ENCODE results near the gene PROM1. TPM values are rescaled to one million over a fixed set of nuclear protein-coding genes. Genes with fewer than 3 reads are reported as not detected.

The PROM1 gene
- total RNA-seq, 1 donor from 2014 or later = 65.3 TPM

DNA sequence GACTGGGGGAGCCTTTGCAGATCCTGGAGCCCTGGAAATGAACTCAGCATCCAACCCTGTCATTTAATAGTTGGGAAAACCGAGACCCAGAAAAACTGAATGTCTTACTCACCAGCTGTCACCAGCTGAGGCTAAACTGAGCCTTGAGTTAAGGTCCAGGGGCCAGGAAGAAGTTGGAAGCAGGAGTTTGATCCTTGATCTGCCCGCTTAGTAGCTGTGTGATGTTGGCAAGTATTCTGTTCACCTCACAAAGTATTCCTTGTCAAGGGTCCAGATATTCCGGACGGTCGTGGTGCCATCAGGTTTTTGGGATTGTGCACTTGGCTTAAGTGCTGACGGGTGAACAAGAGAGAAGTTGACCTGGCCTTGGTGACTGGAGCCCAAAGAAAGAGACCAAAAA lies 30.7 kb upstream of the PROM1 start:
- no peak for DNase-seq (ENCODE audit: low read depth, low spot score)
- peaks cover 3% of the 10 kb centered on the region for H3K4me1 Mint-ChIP-seq
- H3K36me3 Mint-ChIP-seq (ENCODE audit: low read depth) = no peaks in the 10 kb centered on the region
- TF ChIP-seq, protein P1, sequence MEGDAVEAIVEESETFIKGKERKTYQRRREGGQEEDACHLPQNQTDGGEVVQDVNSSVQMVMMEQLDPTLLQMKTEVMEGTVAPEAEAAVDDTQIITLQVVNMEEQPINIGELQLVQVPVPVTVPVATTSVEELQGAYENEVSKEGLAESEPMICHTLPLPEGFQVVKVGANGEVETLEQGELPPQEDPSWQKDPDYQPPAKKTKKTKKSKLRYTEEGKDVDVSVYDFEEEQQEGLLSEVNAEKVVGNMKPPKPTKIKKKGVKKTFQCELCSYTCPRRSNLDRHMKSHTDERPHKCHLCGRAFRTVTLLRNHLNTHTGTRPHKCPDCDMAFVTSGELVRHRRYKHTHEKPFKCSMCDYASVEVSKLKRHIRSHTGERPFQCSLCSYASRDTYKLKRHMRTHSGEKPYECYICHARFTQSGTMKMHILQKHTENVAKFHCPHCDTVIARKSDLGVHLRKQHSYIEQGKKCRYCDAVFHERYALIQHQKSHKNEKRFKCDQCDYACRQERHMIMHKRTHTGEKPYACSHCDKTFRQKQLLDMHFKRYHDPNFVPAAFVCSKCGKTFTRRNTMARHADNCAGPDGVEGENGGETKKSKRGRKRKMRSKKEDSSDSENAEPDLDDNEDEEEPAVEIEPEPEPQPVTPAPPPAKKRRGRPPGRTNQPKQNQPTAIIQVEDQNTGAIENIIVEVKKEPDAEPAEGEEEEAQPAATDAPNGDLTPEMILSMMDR (conservative IDR thresholded peaks at IDR 0.05) = no peak
- H3K27me3 Mint-ChIP-seq (ENCODE audit: low read depth) = peaks cover 9% of the 10 kb centered on the region
- H3K27ac Mint-ChIP-seq (ENCODE audit: unreplicated experiment) = no peak overlapping the region
- H3K4me3 Mint-ChIP-seq = no peak overlapping the region
- no peaks in the 10 kb centered on the region for H3K9me3 Mint-ChIP-seq

DNA sequence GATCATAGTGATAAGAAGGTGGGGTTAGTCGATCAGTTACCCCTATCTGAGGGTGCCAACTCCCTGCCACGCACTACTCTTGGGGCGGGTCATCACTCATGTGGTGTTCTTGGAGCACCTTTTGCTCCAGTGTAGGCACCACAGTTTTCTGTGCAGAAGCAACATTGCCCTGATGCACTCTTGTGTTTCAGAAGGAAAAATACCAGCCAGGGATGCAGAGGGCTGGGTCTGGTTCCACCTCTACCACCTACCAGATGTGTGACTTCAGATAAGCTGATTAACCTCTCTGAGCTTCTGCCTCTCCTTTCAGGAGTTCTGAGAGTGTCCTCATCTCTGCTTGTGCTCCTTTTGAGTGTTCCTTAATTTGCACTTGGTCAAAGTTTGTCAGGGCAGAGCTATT lies 29.9 kb upstream of the PROM1 start:
- Mint-ChIP-seq H3K4me3 (no peak overlapping the region), H3K9me3 (no peaks in the 10 kb centered on the region), H3K4me1 (peaks cover 3% of the 10 kb centered on the region), H3K27me3 (ENCODE audit: low read depth) (peaks cover 9% of the 10 kb centered on the region), H3K27ac (ENCODE audit: unreplicated experiment) (peak overlapping the region; percentile 12), H3K36me3 (ENCODE audit: low read depth) (no peaks in the 10 kb centered on the region)
- DNase-seq (ENCODE audit: low read depth, low spot score) = no peak
- TF ChIP-seq, protein P1 (conservative IDR thresholded peaks at IDR 0.05) = no peak

DNA sequence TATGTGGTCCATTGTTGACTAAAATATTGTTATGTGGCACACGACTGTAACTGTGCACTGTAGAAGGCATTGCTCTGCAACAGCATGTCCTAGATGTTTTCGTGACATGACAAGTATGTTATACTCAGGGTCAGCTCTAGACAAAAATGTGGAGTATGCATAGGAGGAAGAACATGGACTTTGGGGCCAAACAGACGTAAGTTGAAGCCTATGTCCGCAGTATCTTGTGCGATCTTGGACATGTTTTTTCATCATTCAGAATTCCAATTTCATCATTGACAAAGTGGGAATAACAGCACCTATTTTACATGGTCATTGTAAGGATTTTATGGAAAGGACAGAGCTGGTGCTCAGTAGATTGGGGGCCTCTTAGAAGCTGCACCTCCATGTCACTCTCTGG lies 27.7 kb upstream of the PROM1 start:
- Mint-ChIP-seq H3K4me3 (no peak overlapping the region), H3K27me3 (ENCODE audit: low read depth) (peaks cover 9% of the 10 kb centered on the region), H3K4me1 (peaks cover 3% of the 10 kb centered on the region), H3K36me3 (ENCODE audit: low read depth) (no peaks in the 10 kb centered on the region), H3K27ac (ENCODE audit: unreplicated experiment) (no peak overlapping the region), H3K9me3 (no peaks in the 10 kb centered on the region)
- TF ChIP-seq, protein P1 (conservative IDR thresholded peaks at IDR 0.05) = no peak
- DNase-seq (ENCODE audit: low read depth, low spot score) = no peak

DNA sequence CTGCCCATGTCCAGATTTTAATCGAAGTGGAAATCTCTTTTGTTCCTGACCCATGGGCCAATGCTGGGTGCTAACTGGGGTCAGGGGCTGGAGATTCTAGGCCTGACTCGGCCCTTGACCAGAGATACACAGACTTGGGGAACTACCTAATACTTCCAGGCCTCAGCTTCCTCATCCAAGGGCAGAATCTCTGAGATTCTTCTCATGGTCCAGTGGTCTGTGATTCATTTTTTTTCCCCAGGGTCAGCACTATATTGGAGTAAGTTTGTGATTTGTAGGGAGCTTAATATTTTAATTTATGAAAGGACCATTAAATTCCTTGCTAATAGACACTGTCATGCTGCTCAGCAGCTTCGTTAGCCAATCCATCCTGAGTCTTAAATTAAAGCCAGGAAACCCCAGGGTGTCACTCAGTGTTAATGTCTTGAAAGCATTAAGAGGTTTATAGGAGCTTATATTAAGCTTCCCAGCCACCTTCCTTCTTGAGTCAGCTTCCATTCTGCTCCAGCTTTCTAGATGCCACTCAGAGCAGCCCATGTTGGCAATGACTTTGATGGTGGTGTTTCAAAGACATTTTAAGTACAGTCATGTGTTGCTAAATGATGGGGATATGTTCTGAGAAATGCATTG lies 27.0 kb upstream of the PROM1 start:
- Mint-ChIP-seq H3K27me3 (ENCODE audit: low read depth) (peaks cover 9% of the 10 kb centered on the region), H3K27ac (ENCODE audit: unreplicated experiment) (no peak overlapping the region), H3K4me1 (no peaks in the 10 kb centered on the region), H3K36me3 (ENCODE audit: low read depth) (no peaks in the 10 kb centered on the region), H3K9me3 (no peaks in the 10 kb centered on the region), H3K4me3 (no peak overlapping the region)
- DNase-seq (ENCODE audit: low read depth, low spot score) = no peak
- TF ChIP-seq, protein P1 (conservative IDR thresholded peaks at IDR 0.05) = no peak

DNA sequence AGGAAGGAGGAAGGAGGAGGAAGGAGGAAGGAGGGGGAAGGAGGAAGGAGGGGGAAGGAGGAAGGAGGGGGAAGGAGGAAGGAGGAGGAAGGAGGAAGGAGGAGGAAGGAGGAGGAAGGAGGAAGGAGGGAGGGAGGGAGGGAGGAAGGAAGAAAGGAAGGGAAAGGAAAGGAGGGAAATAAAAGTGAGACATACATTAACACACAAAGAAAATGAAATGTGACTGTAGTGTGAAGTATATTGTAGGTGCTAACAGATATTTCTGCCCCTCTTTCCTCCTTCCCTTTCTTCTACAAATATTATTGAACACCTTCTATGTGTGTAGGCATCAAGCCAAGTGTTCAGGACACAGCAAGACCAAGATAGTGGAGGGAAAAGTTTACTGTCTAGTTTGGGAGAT lies 26.4 kb upstream of the PROM1 start:
- H3K4me1 Mint-ChIP-seq = no peaks in the 10 kb centered on the region
- TF ChIP-seq, protein P1 (conservative IDR thresholded peaks at IDR 0.05) = no peak
- no peak overlapping the region for H3K4me3 Mint-ChIP-seq
- no peak overlapping the region for H3K27ac Mint-ChIP-seq (ENCODE audit: unreplicated experiment)
- H3K27me3 Mint-ChIP-seq (ENCODE audit: low read depth) = peaks cover 9% of the 10 kb centered on the region
- H3K9me3 Mint-ChIP-seq = no peaks in the 10 kb centered on the region
- no peaks in the 10 kb centered on the region for H3K36me3 Mint-ChIP-seq (ENCODE audit: low read depth)
- no peak for DNase-seq (ENCODE audit: low read depth, low spot score)

Measured in neural crest cell (in vitro differentiated cells).